Glutamatergic neuron (in vitro differentiated cells): ENCODE results near the gene SLC37A1. TPM values are rescaled to one million over a fixed set of nuclear protein-coding genes. Genes with fewer than 3 reads are reported as not detected.

ENCODE experiments used
- DNase-seq: peaks from one replicate; pipeline ENCODE4 v3.0.0; 2022
- H3K27ac Mint-ChIP-seq: one replicate; pipeline ENCODE4 v1.8.0; 2020; ENCODE audit warnings: mild to moderate bottlenecking, mixed read lengths, inconsistent platforms; ENCODE audit not compliant: unreplicated experiment
- H3K27me3 Mint-ChIP-seq: one replicate; pipeline ENCODE4 v1.8.0; 2020; ENCODE audit warnings: mild to moderate bottlenecking, moderate library complexity, mixed read lengths, inconsistent platforms; ENCODE audit not compliant: unreplicated experiment
- H3K36me3 Mint-ChIP-seq: one replicate; pipeline ENCODE4 v1.8.0; 2020; ENCODE audit warnings: mild to moderate bottlenecking, mixed read lengths, inconsistent platforms; ENCODE audit not compliant: unreplicated experiment
- H3K4me1 Mint-ChIP-seq: one replicate; pipeline ENCODE4 v1.8.0; 2020; ENCODE audit warnings: mild to moderate bottlenecking, low read depth, mixed read lengths, inconsistent platforms; ENCODE audit not compliant: unreplicated experiment
- H3K4me3 Mint-ChIP-seq: one replicate; pipeline ENCODE4 v1.8.0; 2020; ENCODE audit warnings: mild to moderate bottlenecking, mixed read lengths, inconsistent platforms; ENCODE audit not compliant: unreplicated experiment
- H3K9me3 Mint-ChIP-seq: one replicate; pipeline ENCODE4 v1.8.0; 2020; ENCODE audit warnings: mild to moderate bottlenecking, moderate library complexity, mixed read lengths, inconsistent platforms; ENCODE audit not compliant: unreplicated experiment
- CTCF ChIP-seq: fragments of 200-600 bp; sonication (generic); IDR thresholded peaks from one replicate; pipeline ENCODE4 v1.5.0; 2021; ENCODE audit not compliant: partially characterized antibody, unreplicated experiment
- total RNA-seq: library from RNA; stranded (reverse); fragmentation: NEBNext Ultra II Directional; extraction: Animal tissue kit (Norgen Biotek cat#: 25700); gene quantifications from one replicate; pipeline ENCODE4 v1.2.1, GENCODE V29; 2021; ENCODE audit not compliant: unreplicated experiment

The SLC37A1 gene
- total RNA-seq, 1 donor from 2014 or later: 65.7 TPM

- peaks cover 14% of the 10 kb centered on the region for H3K4me1 Mint-ChIP-seq
- peaks cover 6% of the 10 kb centered on the region for H3K27me3 Mint-ChIP-seq
- H3K4me3 Mint-ChIP-seq: no peak overlapping the region
- no peak for DNase-seq
- H3K9me3 Mint-ChIP-seq: peaks cover 12% of the 10 kb centered on the region
- no peak overlapping the region for H3K27ac Mint-ChIP-seq
- peaks cover 7% of the 10 kb centered on the region for H3K36me3 Mint-ChIP-seq
- TF ChIP-seq CTCF: no peak
Measured at GRCh38 chr21:42518215-42518614, 4.6 kb downstream of the SLC37A1 start.

GRCh38 chr21:42518626-42519025 lies 5.0 kb downstream of the SLC37A1 start:
- Mint-ChIP-seq H3K27me3 (peaks cover 6% of the 10 kb centered on the region), H3K27ac (no peak overlapping the region), H3K4me1 (peaks cover 14% of the 10 kb centered on the region), H3K36me3 (peaks cover 7% of the 10 kb centered on the region), H3K9me3 (peaks cover 12% of the 10 kb centered on the region), H3K4me3 (no peak overlapping the region)
- TF ChIP-seq CTCF: no peak
- DNase-seq: no peak

- peaks cover 5% of the 10 kb centered on the region for H3K9me3 Mint-ChIP-seq
- H3K4me3 Mint-ChIP-seq: no peak overlapping the region
- peak; percentile 68 for DNase-seq
- H3K27me3 Mint-ChIP-seq: peaks cover 2% of the 10 kb centered on the region
- TF ChIP-seq CTCF: peak; percentile 54
- H3K27ac Mint-ChIP-seq: peak overlapping the region; percentile 36
- peaks cover 33% of the 10 kb centered on the region for H3K4me1 Mint-ChIP-seq
- H3K36me3 Mint-ChIP-seq: peaks cover 7% of the 10 kb centered on the region
Measured at GRCh38 chr21:42520628-42521253, 7.1 kb downstream of the SLC37A1 start.

GRCh38 chr21:42521384-42521783 lies 7.7 kb downstream of the SLC37A1 start:
- no peak for TF ChIP-seq CTCF
- Mint-ChIP-seq H3K4me3 (no peak overlapping the region), H3K9me3 (peaks cover 5% of the 10 kb centered on the region), H3K27me3 (peaks cover 2% of the 10 kb centered on the region), H3K36me3 (peaks cover 7% of the 10 kb centered on the region), H3K27ac (no peak overlapping the region), H3K4me1 (peaks cover 38% of the 10 kb centered on the region)
- no peak for DNase-seq

- Mint-ChIP-seq H3K4me3 (peak overlapping the region; percentile 44), H3K27me3 (peaks cover 2% of the 10 kb centered on the region), H3K36me3 (peaks cover 7% of the 10 kb centered on the region), H3K9me3 (peaks cover 5% of the 10 kb centered on the region), H3K27ac (no peak overlapping the region), H3K4me1 (peaks cover 39% of the 10 kb centered on the region)
- DNase-seq: no peak
- TF ChIP-seq CTCF: no peak
Measured at GRCh38 chr21:42521805-42522204, 8.2 kb downstream of the SLC37A1 start.
